ENCODE measurements around the gene ACTR10.

- TF ChIP-seq POLR2A (IDR thresholded peaks at IDR 0.05) (no peak), CTCF (IDR thresholded peaks at IDR 0.05) (no peak), POLR2AphosphoS5 (IDR thresholded peaks at IDR 0.05; ENCODE audit: insufficient read depth in 1 of 2, low read depth in 1 of 2) (no peak)
Measured at GRCh38 chr14:58245562-58245961, 45.6 kb downstream of the ACTR10 start.

Measured in vagina (tissue), 2 donors.